K562 (cell line): ENCODE measurements around the gene SAMD14. TPM values are rescaled to one million over a fixed set of nuclear protein-coding genes. Genes with fewer than 3 reads are reported as not detected.

ENCODE experiments used
- ESRRA ChIP-seq: fragments of 450-650 bp; IDR thresholded peaks from 2 replicates; pipeline ENCODE4 v1.6.1; 2014; ENCODE audit warnings: low read depth, mild to moderate bottlenecking, moderate library complexity, borderline replicate concordance
- GTF2A2 ChIP-seq: IDR thresholded peaks from 2 replicates; pipeline ENCODE4 v1.6.1; 2016; ENCODE audit warnings: mild to moderate bottlenecking, missing genetic modification characterization, missing compliant biosample characterization
- HDAC3 ChIP-seq: fragments of 450-650 bp; IDR thresholded peaks from 2 replicates; pipeline ENCODE4 v1.6.1; 2018; ENCODE audit warnings: borderline replicate concordance, mild to moderate bottlenecking, moderate library complexity; ENCODE audit not compliant: partially characterized antibody
- HES1 ChIP-seq: fragments of 450-650 bp; IDR thresholded peaks from 2 replicates; pipeline ENCODE4 v1.6.1; 2016; ENCODE audit warnings: low read depth, mild to moderate bottlenecking, moderate library complexity
- RB1 ChIP-seq: fragments of 450-650 bp; IDR thresholded peaks from 2 replicates; pipeline ENCODE4 v1.6.1; 2017; ENCODE audit warnings: low read depth, mild to moderate bottlenecking
- RBM22 ChIP-seq: fragments of 200-400 bp; formaldehyde crosslinking; IDR thresholded peaks from 2 replicates; pipeline ENCODE4 v1.6.1; 2018; ENCODE audit warnings: low read length, low read depth; ENCODE audit not compliant: poor library complexity, severe bottlenecking
- RNF2 ChIP-seq: sonication (generic); IDR thresholded peaks from 2 replicates; pipeline ENCODE4 v1.6.1; 2016
- SP1 ChIP-seq: sonication (generic); formaldehyde crosslinking; IDR thresholded peaks from 2 replicates; pipeline ENCODE4 v1.8.1; 2022; ENCODE audit warnings: mild to moderate bottlenecking, missing genetic modification reagents
- TOE1 ChIP-seq, 2 experiments: fragments of 450-650 bp in 1 of 2; sonication (generic) in 1 of 2; formaldehyde crosslinking in 1 of 2; IDR thresholded peaks; 2 replicates each; pipeline versions ENCODE4 v1.7.1 to v1.8.0; 2016 to 2022; ENCODE audit warnings: borderline replicate concordance in 2 of 2, mild to moderate bottlenecking in 2 of 2, antibody characterized with exemption in 1 of 2, inconsistent platforms in 1 of 2, low read depth in 1 of 2, missing genetic modification reagents in 1 of 2, moderate library complexity in 1 of 2
- ZMIZ1 ChIP-seq, 2 experiments: fragments of 150-350 bp in 1 of 2; IDR thresholded peaks; 2 replicates each; pipeline ENCODE4 v1.6.1; 2012 to 2016; ENCODE audit warnings: low read depth in 2 of 2, low read length in 2 of 2, mild to moderate bottlenecking in 1 of 2, moderate library complexity in 1 of 2
- ZNF121 ChIP-seq: sonication (generic); formaldehyde crosslinking; conservative IDR thresholded peaks from 2 replicates; pipeline ENCODE4 v1.8.0; 2022; ENCODE audit warnings: missing genetic modification reagents
- ZNF23 ChIP-seq: fragments of 250-450 bp; sonication (Bioruptor Pico); IDR thresholded peaks from 2 replicates; pipeline ENCODE4 v1.4.0; 2020; ENCODE audit warnings: mild to moderate bottlenecking
- ZNF512 ChIP-seq: IDR thresholded peaks from 2 replicates; pipeline ENCODE4 v1.6.1; 2016; ENCODE audit warnings: missing genetic modification characterization, missing compliant biosample characterization
- ZNF518B ChIP-seq: fragments of 250-450 bp; sonication (Bioruptor Pico); IDR thresholded peaks from 2 replicates; pipeline ENCODE4 v1.5.0; 2021; ENCODE audit warnings: mild to moderate bottlenecking, moderate library complexity
- ZNF668 ChIP-seq: fragments of 250-450 bp; sonication (Bioruptor Pico); IDR thresholded peaks from 2 replicates; pipeline ENCODE4 v1.8.0; 2022; ENCODE audit warnings: mild to moderate bottlenecking, inconsistent platforms
- ZNF79 ChIP-seq: fragments of 250-450 bp; sonication (Bioruptor Pico); IDR thresholded peaks from 2 replicates; pipeline ENCODE4 v1.4.0; 2020; ENCODE audit warnings: low read depth, mild to moderate bottlenecking, moderate library complexity
- polyA plus RNA-seq, 8 experiments: library from polyadenylated mRNA; depleted of rRNA in 4 of 8; stranded (reverse) in 5 of 8; unstranded in 3 of 8; fragments of >200 nt; fragmentation: Nextera tagmentation in 2 of 8; fragmentation: Illumina TruSeq in 1 of 8; extraction: Ambion mirVana in 2 of 8; extraction: Trizol in 1 of 8; gene quantifications; 2 replicates each; pipeline versions ENCODE4 v1.2.1 to v1.2.3, GENCODE V29; 2011 to 2014; ENCODE audit warnings: inconsistent platforms in 1 of 8, missing spikeins in 1 of 8
- total RNA-seq, 7 experiments: library from RNA; depleted of rRNA in 6 of 7; stranded (reverse); fragments of >200 nt in 6 of 7; fragmentation: Illumina TruSeq in 2 of 7; extraction: Trizol in 2 of 7; gene quantifications; 2 replicates each; pipeline versions ENCODE4 v1.2.1 to v1.2.3, GENCODE V29; 2011 to 2021; ENCODE audit warnings: low replicate concordance in 1 of 7

The SAMD14 gene
- total and polyA plus RNA-seq, 9 of the 15 experiments (the other 6 are each of a cell fraction or from before 2014, with no cell fraction given), result 0.04 to 0.07 TPM; not detected in 7

GRCh38 chr17:50151937-50152547, 22.1 kb upstream of the SAMD14 start (continued):
- TF ChIP-seq ZNF512 (tag) (no peak), RB1 (peak; percentile 55; the same call in 1 of the 2 replicates), ZNF23 (CRISPR knock-in tag) (no peak), HES1 (no peak), GTF2A2 (tag) (no peak), SP1 (CRISPR knock-in tag) (no peak), ESRRA (peak; percentile 26; the same call in 1 of the 2 replicates), ZMIZ1 (IDR thresholded peaks at IDR 0.05; ENCODE audit: low read depth in 2 of 2, low read length in 2 of 2) (no peak), RNF2 (peak; percentile 94), ZNF121 (CRISPR knock-in tag) (no peak), ZNF668 (CRISPR knock-in tag) (no peak), RBM22 (no peak), HDAC3 (no peak), ZNF518B (CRISPR knock-in tag) (no peak), TOE1 (IDR thresholded peaks at IDR 0.05; ENCODE audit: borderline replicate concordance) (peak; percentile 96), TOE1 (CRISPR knock-in tag; IDR thresholded peaks at IDR 0.05; ENCODE audit: borderline replicate concordance, low read depth) (no peak), ZNF79 (CRISPR knock-in tag) (no peak)
